Endothelial cell (in vitro differentiated cells): Measurements from ENCODE around the gene NKAIN1. TPM values are rescaled to one million over a fixed set of nuclear protein-coding genes. Genes with fewer than 3 reads are reported as not detected.
"Not testable (repeated sequence)": the region's sequence is repeated elsewhere in the genome, so short reads cannot be mapped to it uniquely, and the experiment has no call there.

ENCODE experiments used
- DNase-seq: peaks from one replicate; pipeline ENCODE4 v3.0.0; 2021; ENCODE audit warnings: low spot score
- H3K27ac Mint-ChIP-seq: one replicate; pipeline ENCODE4 v1.8.0; 2021; ENCODE audit warnings: mixed read lengths, inconsistent platforms; ENCODE audit not compliant: unreplicated experiment
- H3K27me3 Mint-ChIP-seq: one replicate; pipeline ENCODE4 v1.8.0; 2021; ENCODE audit warnings: mild to moderate bottlenecking, moderate library complexity, mixed read lengths, inconsistent platforms; ENCODE audit not compliant: unreplicated experiment
- H3K36me3 Mint-ChIP-seq: one replicate; pipeline ENCODE4 v1.8.0; 2021; ENCODE audit warnings: mild to moderate bottlenecking, low read depth, mixed read lengths, inconsistent platforms; ENCODE audit not compliant: unreplicated experiment
- H3K4me1 Mint-ChIP-seq: one replicate; pipeline ENCODE4 v1.8.0; 2021; ENCODE audit warnings: mild to moderate bottlenecking, mixed read lengths, inconsistent platforms; ENCODE audit not compliant: unreplicated experiment
- H3K4me3 Mint-ChIP-seq: one replicate; pipeline ENCODE4 v1.8.0; 2021; ENCODE audit warnings: mild to moderate bottlenecking, mixed read lengths, inconsistent platforms; ENCODE audit not compliant: unreplicated experiment
- H3K9me3 Mint-ChIP-seq: one replicate; pipeline ENCODE4 v1.8.0; 2021; ENCODE audit warnings: mixed read lengths, inconsistent platforms; ENCODE audit not compliant: unreplicated experiment
- CTCF ChIP-seq: fragments of 200-600 bp; sonication (generic); IDR thresholded peaks from one replicate; pipeline ENCODE4 v1.5.0; 2021; ENCODE audit warnings: antibody characterized with exemption; ENCODE audit not compliant: unreplicated experiment
- total RNA-seq: library from RNA; stranded (reverse); fragmentation: NEBNext Ultra II Directional; extraction: Animal tissue kit (Norgen Biotek cat#: 25700); gene quantifications from one replicate; pipeline ENCODE4 v1.2.1, GENCODE V29; 2021; ENCODE audit not compliant: unreplicated experiment

Gene NKAIN1
- total RNA-seq, 1 donor from 2014 or later: 3.7 TPM

GRCh38 chr1:31144442-31144841 is 95.2 kb downstream of the NKAIN1 start:
- no peak for TF ChIP-seq CTCF
- H3K4me1 Mint-ChIP-seq: no peaks in the 10 kb centered on the region
- no peaks in the 10 kb centered on the region for H3K36me3 Mint-ChIP-seq
- H3K27ac Mint-ChIP-seq: no peak overlapping the region
- H3K4me3 Mint-ChIP-seq: no peak overlapping the region
- H3K27me3 Mint-ChIP-seq: no peaks in the 10 kb centered on the region
- DNase-seq: no peak
- H3K9me3 Mint-ChIP-seq: no peaks in the 10 kb centered on the region

- Mint-ChIP-seq H3K9me3 (no peaks in the 10 kb centered on the region), H3K27ac (no peak overlapping the region), H3K27me3 (no peaks in the 10 kb centered on the region), H3K36me3 (no peaks in the 10 kb centered on the region), H3K4me1 (no peaks in the 10 kb centered on the region), H3K4me3 (no peak overlapping the region)
- DNase-seq: no peak
- no peak for TF ChIP-seq CTCF
Measured at GRCh38 chr1:31143455-31143854, 96.2 kb downstream of the NKAIN1 start.

DNA sequence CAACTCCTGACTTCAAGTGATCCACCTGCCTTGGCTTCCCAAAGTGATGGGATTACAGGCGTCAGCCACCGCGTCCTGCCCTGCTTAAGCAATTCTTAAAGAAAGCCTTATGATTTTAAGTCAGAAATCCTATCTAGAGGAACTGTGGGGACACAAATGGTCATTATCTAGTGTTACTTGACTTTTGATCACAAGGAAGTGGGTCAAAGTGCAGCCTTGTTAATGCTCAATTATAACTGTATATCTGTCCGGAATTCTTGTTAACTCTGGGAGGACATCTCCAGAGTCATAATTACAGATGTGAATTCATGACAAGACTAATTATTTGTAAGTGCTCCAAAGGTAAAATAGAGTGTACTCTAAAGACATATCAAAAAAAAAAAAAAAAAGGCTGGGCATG is 97.3 kb downstream of the NKAIN1 start:
- TF ChIP-seq CTCF: no peak
- no peaks in the 10 kb centered on the region for H3K9me3 Mint-ChIP-seq
- no peak overlapping the region for H3K27ac Mint-ChIP-seq
- DNase-seq: no peak
- H3K27me3 Mint-ChIP-seq: no peaks in the 10 kb centered on the region
- no peak overlapping the region for H3K4me3 Mint-ChIP-seq
- no peaks in the 10 kb centered on the region for H3K36me3 Mint-ChIP-seq
- H3K4me1 Mint-ChIP-seq: no peaks in the 10 kb centered on the region

DNA sequence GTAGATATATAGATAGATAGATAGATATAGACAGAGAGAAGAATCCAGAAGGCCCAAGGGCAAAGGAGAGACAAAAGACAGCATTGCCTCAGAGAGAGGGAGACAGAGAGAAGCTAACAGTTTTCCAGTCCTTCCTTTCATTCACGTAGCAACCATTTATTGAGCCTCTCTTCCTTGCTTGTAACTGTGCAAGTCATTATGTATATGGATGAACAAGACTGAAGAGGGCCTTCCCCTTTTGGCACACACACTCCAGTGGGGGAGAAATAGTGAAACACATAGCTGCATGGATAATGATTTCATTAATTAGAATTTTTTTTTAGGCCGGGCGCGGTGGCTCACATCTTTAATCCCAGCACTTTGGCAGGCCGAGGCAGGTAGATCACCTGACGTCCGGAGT is 99.4 kb downstream of the NKAIN1 start:
- DNase-seq: no peak
- Mint-ChIP-seq H3K4me1 (no peaks in the 10 kb centered on the region), H3K9me3 (no peaks in the 10 kb centered on the region), H3K27me3 (no peaks in the 10 kb centered on the region), H3K27ac (no peak overlapping the region), H3K36me3 (no peaks in the 10 kb centered on the region), H3K4me3 (no peak overlapping the region)
- TF ChIP-seq CTCF: no peak

- not testable (repeated sequence) for H3K4me3 Mint-ChIP-seq, DNase-seq, H3K4me1 Mint-ChIP-seq, H3K27ac Mint-ChIP-seq, H3K27me3 Mint-ChIP-seq, H3K36me3 Mint-ChIP-seq, H3K9me3 Mint-ChIP-seq
Measured at GRCh38 chr1:31138797-31139521, 100.7 kb downstream of the NKAIN1 start.

GRCh38 chr1:31137873-31138272 is 101.8 kb downstream of the NKAIN1 start:
- H3K9me3 Mint-ChIP-seq: not testable (repeated sequence)

More at GRCh38 chr1:31137873-31138272, 101.8 kb downstream of the NKAIN1 start:
- not testable (repeated sequence) for H3K27ac Mint-ChIP-seq, DNase-seq, H3K4me1 Mint-ChIP-seq, H3K4me3 Mint-ChIP-seq, H3K36me3 Mint-ChIP-seq, H3K27me3 Mint-ChIP-seq
